GM13977 (cell line): ENCODE measurements around the gene ZNF593OS.

ENCODE experiments used
- DNase-seq: peaks from one replicate; pipeline ENCODE4 v3.0.0; 2012; ENCODE audit warnings: low spot score
- in situ Hi-C: fragments of 300-500 bp; cut with MboI; formaldehyde crosslinking; loops from one replicate; pipeline ENCODE4 v1.12.0; 2022; ENCODE audit warnings: low sequenced_read_pairs, low pct_unique_long_range_greater_than_20kb, mixed read lengths, inconsistent platforms; ENCODE audit not compliant: unreplicated experiment
- TF ChIP-seq, protein P1 (sequence below): IDR thresholded peaks from 2 replicates; pipeline ENCODE4 v1.5.1; 2012; ENCODE audit warnings: mild to moderate bottlenecking, control low read depth; ENCODE audit not compliant: insufficient read depth; ENCODE audit errors: extremely low read depth, missing control alignments

ZNF593OS gene

DNA sequence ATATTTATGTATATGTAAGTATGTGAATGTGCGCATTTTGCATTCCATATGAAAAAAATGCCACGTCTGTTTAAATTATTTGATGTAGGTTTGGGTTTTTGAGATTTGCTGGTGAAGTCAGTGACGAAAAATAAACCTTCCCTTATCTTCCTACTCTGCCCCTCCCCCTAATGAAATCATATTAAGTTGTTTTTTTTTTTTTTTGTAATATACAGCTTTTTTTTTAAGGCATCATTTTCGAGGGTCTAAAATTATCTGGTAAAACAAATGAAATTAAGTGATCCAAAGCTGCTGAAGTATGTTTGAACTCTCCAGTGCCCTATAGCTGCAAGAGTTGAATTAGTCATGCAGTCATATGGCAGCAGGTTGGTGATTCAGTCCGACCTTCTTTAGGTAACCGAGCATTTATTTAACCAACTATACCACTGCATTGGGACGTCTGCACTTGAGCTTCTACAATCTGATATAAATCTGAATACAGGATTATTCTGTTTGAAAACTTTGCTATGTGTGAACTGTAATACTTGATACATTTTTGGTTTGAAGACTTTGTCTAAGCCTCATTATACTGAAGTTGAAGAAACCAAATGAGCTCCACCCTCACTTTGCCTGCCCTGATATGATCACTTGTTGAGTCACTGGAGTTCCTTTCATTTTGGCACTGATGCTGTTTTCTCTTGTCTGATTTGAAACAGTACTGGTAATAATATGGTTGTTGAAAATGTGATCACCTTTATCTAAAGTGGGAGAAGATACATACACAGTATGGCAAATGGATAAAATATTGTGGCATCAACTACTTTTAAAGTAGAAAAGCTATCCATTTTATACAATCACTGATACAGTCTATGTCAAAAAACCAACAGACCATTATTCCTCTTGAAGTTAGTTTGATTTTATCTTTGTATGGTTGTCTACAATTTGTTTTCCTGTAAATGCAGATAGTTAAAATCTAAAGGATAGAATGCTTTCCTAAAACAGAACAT lies 48.4 kb downstream of the ZNF593OS start:
- DNase-seq = no peak
- TF ChIP-seq, protein P1, sequence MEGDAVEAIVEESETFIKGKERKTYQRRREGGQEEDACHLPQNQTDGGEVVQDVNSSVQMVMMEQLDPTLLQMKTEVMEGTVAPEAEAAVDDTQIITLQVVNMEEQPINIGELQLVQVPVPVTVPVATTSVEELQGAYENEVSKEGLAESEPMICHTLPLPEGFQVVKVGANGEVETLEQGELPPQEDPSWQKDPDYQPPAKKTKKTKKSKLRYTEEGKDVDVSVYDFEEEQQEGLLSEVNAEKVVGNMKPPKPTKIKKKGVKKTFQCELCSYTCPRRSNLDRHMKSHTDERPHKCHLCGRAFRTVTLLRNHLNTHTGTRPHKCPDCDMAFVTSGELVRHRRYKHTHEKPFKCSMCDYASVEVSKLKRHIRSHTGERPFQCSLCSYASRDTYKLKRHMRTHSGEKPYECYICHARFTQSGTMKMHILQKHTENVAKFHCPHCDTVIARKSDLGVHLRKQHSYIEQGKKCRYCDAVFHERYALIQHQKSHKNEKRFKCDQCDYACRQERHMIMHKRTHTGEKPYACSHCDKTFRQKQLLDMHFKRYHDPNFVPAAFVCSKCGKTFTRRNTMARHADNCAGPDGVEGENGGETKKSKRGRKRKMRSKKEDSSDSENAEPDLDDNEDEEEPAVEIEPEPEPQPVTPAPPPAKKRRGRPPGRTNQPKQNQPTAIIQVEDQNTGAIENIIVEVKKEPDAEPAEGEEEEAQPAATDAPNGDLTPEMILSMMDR = no peak
- in situ Hi-C loops = no loop called here

- TF ChIP-seq, protein P1 = no peak
- no peak for DNase-seq
- in situ Hi-C loops = no loop called here
Measured at GRCh38 chr1:26121854-26122773, 49.5 kb downstream of the ZNF593OS start.

- in situ Hi-C loops = no loop called here
- TF ChIP-seq, protein P1 = no peak
Measured at GRCh38 chr1:26119892-26120608, 51.6 kb downstream of the ZNF593OS start.

More at GRCh38 chr1:26119892-26120608, 51.6 kb downstream of the ZNF593OS start:
- DNase-seq = no peak
